PC-9 (cell line): ENCODE data around the gene RNF157.

ENCODE experiments used
- EZH2 ChIP-seq: fragments of 200-600 bp; sonication (generic); IDR thresholded peaks from 2 replicates; pipeline ENCODE4 v1.8.0; 2017; ENCODE audit warnings: antibody characterized with exemption, low read depth
- TF ChIP-seq, protein P1 (sequence below): fragments of 200-600 bp; sonication (generic); conservative IDR thresholded peaks from 2 replicates; pipeline ENCODE4 v1.6.1; 2017; ENCODE audit warnings: mixed run types, antibody characterized with exemption, mild to moderate bottlenecking, moderate library complexity

DNA sequence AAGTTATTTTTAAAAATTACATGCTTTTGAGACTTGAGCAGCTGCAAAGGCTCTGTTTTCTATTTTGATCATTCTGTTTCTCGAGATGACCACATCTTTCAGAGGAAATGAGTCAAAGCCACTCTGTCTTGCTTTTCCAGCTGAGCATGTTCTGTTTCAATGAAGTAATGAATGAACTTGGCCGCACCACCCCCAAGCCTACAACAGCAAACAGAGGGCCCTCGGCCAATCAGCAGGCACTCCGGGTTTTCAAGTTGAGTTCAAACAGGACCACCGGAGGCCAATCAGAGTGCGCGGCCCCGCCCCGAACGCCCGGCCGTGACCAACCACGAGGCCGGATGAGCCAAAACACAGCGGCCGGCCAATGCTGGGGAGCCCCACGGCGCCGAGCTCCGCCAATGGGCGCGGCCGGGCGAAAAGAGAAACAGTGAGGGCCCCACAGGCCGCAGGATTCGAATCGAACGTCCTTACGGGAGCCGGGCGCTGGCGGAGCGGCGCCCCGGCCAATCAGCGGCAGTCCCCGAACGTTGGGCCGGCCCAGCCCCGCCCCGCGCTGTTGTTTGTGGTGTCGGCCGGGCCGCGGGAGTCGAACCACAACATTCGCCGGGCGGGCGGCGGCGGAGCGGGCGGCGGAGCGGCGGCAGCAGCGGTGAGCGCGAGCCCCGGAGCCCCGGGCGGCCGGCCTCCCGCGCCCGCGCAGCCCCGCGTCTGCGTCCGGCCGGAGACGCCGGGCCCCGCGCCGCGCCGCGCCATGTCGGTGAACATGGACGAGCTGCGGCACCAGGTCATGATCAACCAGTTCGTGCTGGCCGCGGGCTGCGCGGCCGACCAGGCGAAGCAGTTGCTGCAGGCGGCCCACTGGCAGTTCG lies 24.7 kb upstream of the RNF157 start, which contains the start of gene UBALD2:
- no peak for TF ChIP-seq EZH2
- TF ChIP-seq, protein P1, sequence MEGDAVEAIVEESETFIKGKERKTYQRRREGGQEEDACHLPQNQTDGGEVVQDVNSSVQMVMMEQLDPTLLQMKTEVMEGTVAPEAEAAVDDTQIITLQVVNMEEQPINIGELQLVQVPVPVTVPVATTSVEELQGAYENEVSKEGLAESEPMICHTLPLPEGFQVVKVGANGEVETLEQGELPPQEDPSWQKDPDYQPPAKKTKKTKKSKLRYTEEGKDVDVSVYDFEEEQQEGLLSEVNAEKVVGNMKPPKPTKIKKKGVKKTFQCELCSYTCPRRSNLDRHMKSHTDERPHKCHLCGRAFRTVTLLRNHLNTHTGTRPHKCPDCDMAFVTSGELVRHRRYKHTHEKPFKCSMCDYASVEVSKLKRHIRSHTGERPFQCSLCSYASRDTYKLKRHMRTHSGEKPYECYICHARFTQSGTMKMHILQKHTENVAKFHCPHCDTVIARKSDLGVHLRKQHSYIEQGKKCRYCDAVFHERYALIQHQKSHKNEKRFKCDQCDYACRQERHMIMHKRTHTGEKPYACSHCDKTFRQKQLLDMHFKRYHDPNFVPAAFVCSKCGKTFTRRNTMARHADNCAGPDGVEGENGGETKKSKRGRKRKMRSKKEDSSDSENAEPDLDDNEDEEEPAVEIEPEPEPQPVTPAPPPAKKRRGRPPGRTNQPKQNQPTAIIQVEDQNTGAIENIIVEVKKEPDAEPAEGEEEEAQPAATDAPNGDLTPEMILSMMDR, result no peak
